ENCODE data around the gene ENDOV.

ENDOV gene

GRCh38 chr17:80468242-80468641 lies 53.3 kb downstream of the ENDOV start:
- DNase-seq (ENCODE audit: low spot score): no peak

- DNase-seq (ENCODE audit: low spot score): no peak
These were observed 54.0 kb downstream of the ENDOV start for GRCh38 chr17:80468781-80469493.

GRCh38 chr17:80469667-80470066 lies 54.7 kb downstream of the ENDOV start:
- no peak for DNase-seq (ENCODE audit: low spot score)

GRCh38 chr17:80470603-80471002 lies 55.6 kb downstream of the ENDOV start:
- no peak for DNase-seq (ENCODE audit: low spot score)

GRCh38 chr17:80471922-80472321 lies 57.0 kb downstream of the ENDOV start:
- no peak for DNase-seq (ENCODE audit: low spot score)

GRCh38 chr17:80472996-80473395 lies 58.0 kb downstream of the ENDOV start:
- DNase-seq (ENCODE audit: low spot score): no peak

GRCh38 chr17:80473701-80474100 lies 58.7 kb downstream of the ENDOV start:
- DNase-seq (ENCODE audit: low spot score): no peak

- DNase-seq (ENCODE audit: low spot score): no peak
These were observed 59.4 kb downstream of the ENDOV start for GRCh38 chr17:80474231-80474960.

- DNase-seq (ENCODE audit: low spot score): no peak
These were observed 60.3 kb downstream of the ENDOV start for GRCh38 chr17:80474961-80475909.

- DNase-seq (ENCODE audit: low spot score): no peak
These were observed 61.2 kb downstream of the ENDOV start, which contains the start of gene NPTX1 for GRCh38 chr17:80475910-80476876. Gene NPTX1 (minus strand): TSS chr17:80476607. CDS start chr17:80476446, 161 bp downstream.

- DNase-seq (ENCODE audit: low spot score): no peak
These were observed 62.1 kb downstream of the ENDOV start for GRCh38 chr17:80476877-80477646.

GRCh38 chr17:80477647-80478478 lies 62.9 kb downstream of the ENDOV start:
- DNase-seq (ENCODE audit: low spot score): no peak

GRCh38 chr17:80478487-80479245 lies 63.7 kb downstream of the ENDOV start:
- no peak for DNase-seq (ENCODE audit: low spot score)

- DNase-seq (ENCODE audit: low spot score): no peak
These were observed 64.2 kb downstream of the ENDOV start for GRCh38 chr17:80479246-80479566.

- no peak for DNase-seq (ENCODE audit: low spot score)
These were observed 65.3 kb downstream of the ENDOV start for GRCh38 chr17:80480248-80480647.

GRCh38 chr17:80481284-80482057 lies 66.5 kb downstream of the ENDOV start:
- DNase-seq (ENCODE audit: low spot score): no peak

- no peak for DNase-seq (ENCODE audit: low spot score)
These were observed 67.0 kb downstream of the ENDOV start for GRCh38 chr17:80482058-80482318.

GRCh38 chr17:80482555-80483308 lies 67.8 kb downstream of the ENDOV start:
- DNase-seq (ENCODE audit: low spot score): no peak
